ELR (cell line): ENCODE results near the gene MMP13.
"Not testable (repeated sequence)": the region's sequence is repeated elsewhere in the genome, so short reads cannot be mapped to it uniquely, and the experiment has no call there.

Experiments
- DNase-seq: peaks from one replicate; pipeline ENCODE4 v3.0.0-alpha.2; 2015; ENCODE audit warnings: low read depth

MMP13 gene

DNA sequence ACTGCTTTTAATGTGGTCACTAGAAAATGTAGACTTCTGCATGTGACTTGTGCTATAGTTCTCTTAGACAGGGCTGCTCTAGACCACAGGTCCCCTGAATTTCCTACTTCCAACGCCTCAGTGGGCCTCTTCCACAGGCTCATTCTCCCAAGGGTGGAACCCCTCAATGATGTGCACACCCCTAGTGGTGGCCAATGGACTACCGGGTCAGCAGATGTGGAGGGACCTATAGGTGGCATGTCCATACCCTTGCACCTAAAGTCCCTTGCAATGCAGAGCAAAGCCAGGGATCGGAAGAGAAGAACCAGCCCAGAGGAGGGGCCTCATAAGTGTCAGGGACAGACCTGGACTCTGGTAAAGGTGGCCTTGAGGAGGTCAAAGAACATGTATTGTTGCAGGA lies 20.0 kb downstream of the MMP13 start:
- no peak for DNase-seq

DNA sequence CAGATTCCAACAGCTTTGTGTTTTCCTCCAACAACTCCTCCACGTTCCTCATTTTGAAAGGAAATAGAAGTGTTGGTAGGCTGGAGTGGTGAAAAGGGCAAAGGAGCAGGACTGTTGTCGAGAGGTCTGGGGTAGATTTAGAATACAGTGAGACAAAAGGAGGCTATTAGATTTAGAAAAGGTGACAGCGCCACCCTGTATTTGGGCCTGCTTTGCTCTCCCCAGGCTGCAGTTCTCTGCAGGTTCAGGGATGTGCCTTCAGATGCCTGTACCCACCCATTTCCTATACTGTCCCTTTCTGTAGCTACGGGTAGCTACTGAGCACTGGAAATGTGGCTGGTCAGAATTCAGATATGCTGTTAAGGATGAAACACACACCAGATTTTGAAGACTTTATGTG lies 20.8 kb downstream of the MMP13 start:
- DNase-seq: no peak

DNA sequence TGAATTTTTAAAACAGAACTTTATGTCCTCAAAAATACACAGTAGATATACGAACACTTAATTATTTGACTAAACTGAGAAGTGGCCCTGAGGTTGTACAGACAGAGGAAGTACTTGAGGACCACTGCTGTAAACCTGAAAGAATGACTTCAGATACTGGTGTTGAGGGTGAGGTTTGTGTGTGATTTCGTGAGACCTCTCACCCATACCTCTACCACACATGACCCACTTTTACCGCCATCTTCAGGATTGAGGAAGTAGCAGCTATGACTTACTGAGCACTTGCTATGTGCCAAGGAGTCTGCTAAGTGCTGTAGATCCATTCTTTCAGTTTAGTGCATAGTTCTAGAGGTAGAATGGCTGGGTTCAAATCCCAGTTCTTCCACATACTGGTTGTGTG lies 21.9 kb downstream of the MMP13 start:
- DNase-seq: no peak

DNA sequence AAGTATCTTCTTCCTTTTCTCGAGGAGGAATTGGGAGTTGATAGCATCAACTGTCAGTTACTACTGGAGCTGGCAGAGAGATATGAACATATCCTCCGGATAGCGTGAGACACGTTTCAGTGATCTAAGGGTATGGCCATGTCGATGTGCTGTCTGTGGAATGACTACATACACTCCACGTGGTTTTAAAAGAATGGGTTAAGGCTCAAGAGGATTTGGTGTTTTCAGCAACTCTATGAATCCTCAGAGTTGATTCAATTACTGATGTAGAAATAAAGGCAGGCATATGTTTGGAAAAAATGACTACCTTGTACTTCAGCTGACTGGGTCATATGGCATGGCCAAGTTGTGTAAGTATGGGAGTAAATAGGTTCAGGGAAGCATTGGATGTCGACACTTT lies 22.9 kb downstream of the MMP13 start:
- DNase-seq: no peak

DNA sequence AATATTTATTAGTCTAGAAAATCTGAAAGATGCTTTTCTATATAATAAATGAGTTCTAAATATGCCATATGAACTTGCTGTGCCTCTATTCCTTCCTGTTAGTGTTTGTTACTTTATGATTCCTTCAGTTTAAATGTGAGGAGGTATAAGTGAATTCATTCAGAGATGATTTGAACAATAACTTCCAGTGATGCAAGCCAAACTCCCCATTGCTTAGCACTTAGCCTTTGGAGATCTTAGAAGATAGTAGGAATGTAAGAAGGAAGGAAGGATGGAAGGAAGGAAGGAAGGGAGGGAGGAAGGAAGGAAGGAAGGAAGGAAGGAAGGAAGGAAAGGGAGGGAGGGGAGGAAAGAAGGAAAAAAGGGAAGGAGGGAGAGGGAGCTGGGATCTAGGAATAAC lies 25.1 kb downstream of the MMP13 start:
- no peak for DNase-seq

DNA sequence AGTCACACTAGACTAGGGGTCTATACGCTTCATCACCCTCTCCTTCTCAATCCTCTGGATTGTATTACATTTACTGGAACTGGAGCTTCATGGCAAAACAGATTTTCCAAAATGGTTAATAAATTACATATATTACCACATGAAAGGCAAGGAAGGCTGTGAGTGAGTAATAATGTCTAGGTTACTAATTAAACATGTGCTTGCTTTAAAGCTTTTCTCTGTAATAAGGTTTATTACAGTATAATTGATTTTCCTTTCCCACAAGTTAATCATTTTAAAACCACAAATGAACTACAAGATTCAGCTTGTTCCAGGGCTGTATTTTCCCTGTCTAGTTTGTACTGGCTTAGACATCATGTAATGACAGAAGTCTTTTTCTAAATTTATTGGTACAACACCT lies 25.6 kb downstream of the MMP13 start:
- DNase-seq: no peak

DNA sequence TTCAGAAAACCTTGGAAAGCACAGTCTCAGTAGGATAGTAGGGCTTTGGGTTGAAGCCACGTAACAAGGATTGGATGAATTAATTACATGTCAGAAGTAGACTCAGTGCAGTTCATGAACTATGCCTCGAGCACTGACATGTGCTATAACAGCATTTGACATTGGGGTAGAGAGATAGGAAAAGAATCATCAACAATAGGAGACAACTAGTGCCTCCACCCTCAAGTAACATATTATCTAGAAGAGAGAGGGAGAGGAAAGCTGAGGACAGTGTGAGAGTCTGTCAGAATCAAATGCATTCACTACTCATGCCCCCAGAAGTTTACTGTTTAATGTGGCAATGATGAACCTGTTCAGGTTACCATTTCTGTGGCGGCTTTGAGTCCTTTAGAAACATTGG lies 26.4 kb downstream of the MMP13 start:
- no peak for DNase-seq

DNA sequence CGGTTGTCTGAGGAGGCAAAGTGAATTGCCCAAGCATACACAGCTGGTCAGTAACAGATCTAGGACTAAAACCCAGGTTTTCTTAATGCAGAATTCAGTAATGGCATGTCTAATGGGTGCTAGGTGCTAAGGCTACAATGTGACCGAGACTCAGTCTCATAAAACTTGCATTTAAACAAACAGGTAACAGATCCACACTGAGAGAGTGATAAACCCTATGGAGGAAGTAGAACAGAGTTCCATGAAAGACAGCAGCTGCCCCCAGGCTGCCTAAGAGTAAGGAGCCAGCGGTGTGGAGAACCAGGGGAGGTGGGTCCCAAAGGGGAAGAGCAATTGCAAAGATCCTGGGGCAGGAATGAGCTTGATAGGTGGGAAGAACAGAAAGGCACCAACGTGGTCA lies 27.3 kb downstream of the MMP13 start:
- DNase-seq: no peak

DNA sequence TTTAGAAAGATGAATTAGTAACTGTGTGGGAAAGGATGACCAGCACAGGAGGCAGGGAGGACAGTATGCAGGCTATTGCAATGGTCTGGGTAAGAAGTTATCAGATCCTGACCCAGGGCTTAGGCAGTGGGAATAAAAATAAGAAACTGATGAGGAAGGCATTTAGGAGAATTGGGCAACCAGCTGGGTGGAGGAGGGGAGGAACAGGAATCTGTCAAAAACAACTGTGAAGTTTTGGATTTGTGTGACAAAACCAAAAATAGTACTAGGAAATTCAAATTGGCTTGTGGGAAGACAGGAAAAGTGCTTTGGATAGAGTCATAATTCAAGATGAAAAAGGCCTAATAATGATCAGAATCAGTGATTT lies 27.9 kb downstream of the MMP13 start:
- no peak for DNase-seq

DNA sequence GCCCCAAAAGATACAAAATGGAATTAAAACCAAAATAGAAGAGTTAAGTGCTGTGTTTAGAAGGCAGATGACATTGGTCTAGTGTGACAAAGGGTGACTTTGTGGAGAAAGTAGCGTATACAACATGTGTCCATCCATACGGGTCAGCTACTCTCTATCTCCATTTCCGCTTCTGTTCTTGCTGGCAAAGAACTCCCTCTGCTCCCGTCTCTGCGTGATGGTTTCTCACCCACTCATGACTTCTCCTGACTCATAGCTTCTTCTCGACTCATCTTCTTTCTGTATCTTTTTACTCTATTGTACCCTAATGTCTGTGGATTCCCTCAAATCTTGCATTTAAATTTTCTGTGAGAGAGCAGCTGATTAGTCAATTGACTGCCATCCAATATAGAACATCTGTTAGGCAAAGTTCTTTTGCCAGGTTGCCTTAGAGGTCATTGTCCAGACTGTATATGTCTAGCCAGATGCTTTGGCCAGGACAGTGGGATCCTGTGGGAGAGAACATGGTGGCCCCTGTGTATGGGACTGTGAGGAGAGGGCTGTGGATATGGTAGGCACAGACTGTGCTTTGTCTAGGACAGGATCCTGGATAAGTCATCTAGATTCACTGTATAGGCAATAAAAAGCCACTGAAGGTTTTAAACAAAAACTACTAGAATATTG lies 28.4 kb downstream of the MMP13 start:
- DNase-seq: no peak

DNA sequence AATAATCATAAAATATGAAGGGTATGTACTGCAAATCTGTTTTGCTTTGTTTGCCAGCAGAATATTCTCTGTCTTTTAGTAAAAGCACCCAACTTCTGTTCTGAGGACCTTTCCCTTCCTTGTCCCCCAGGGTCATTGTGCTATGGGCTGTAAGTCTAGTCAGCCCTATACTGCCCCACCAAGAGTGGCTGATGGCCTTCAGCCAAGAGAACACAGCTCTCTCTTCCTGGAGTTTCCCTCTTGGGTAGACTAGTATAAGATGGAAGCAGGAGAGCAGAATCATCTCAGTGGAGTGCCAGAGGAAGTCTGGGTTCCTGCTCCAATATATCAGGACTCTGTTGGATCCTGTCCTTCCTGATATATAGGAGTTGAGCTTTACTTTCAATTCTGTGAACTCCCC lies 29.0 kb downstream of the MMP13 start:
- no peak for DNase-seq

DNA sequence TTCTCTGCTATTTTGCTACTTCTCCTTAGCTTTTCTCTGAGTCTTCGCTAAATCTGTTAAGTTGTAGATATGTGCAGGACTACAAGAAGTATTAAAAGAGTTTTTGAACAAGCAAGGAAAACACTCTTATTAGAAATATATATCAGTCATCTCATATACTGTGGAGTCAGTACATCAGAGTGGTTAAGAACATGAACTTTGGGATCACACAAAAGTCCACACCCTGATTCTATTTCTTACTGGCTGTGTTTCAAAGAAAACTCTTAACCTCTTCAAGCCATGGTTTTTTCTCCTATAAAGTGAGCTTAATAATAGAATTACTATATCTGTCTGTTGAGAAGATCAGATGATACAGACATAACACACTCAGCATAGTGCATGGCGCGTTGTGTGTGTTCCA lies 29.5 kb downstream of the MMP13 start:
- DNase-seq: no peak

DNA sequence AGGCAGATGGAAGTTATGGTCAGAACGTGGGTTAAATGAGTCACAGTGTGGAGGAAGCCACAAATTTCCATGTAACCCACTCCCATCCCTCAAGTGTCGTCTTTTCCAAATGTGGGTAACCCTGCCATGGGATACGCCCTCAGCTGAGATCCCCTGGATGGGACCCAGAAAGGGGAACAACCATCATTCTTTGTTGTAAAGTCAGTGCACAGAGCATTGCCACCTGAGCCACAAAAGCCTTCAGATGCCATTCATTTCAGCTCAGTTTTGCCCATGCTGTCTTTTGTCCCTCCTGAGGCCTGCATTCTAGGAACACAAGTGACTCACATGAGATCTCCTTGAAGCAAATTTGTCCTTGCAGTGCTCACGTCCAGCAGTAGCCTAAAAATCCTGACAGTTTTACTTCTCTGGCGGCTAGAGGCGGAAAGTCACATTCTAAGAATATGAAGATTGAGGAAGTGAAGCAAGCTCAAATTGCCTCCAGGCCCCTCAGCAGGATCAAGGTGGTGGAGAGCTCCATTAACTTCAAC lies 30.6 kb downstream of the MMP13 start:
- DNase-seq: peak; percentile 78

DNA sequence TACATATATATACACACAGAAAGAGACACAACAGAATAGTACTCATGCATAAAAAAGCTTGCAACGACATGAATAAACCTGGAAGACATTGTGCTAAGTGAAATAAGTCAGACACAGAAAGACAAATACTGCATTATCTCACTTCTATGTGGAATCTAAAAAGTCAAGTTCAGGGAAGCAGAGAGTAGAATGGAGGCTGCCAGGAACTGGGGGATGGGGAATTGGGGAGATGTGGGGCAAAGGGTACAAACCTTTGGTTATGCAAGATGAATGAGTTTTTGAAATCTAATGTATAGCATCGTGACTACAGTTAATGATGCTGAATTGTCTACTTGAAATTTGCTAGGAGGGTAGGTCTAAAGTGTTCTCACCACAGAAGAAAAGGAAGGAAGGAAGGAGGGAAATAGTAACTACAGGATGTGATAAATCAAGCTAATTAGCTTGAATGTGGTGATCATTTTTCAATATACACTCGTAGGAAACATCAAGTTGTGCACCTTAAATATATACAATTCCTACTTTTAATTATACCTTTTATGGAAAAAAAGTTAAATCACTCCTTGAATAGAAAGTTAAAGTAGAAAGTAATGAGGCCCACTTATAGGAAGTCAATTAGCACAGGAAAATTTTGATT lies 33.8 kb downstream of the MMP13 start:
- DNase-seq: no peak

DNA sequence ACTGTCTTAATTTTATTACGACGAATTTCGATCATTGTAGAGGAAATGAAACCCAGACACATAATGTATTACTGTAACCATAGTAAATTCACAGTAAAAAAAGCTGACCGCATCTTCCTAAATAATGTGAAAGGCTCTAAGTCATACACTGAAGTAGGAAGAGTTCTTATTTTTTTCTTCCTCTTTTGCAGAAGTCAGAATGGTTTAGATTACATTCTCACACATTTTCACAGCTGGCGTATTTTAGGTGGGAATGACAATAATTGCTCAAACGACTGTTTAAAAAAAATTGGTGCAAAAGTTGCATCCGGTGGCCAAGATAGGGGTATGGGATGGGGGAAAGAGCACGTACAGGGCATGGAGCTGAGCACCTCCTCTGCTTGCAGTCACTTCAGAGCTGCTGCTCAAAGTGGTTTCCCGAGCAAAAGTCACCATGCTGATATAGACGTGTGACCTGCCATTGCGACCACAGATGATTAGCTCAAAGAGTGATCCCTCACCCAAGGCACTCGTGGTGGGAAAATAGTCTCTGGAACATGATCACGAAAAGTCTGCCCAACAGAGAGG lies 35.3 kb downstream of the MMP13 start:
- no peak for DNase-seq

DNA sequence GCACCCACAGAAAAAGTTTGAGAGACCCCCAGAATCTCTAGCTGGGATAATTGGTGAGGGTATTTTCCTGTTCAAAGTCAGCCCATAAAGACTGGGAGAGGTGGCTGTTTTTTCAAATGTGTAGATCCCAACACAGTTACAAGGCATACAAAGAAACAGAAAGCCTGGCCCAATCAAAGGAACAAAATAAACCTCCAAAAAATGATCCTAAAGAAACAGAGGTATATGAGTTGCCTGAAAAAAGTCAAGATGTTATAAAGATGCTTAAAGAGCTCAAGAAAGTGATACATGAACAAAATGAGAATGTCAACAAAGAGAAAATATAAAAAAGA lies 40.5 kb downstream of the MMP13 start:
- no peak for DNase-seq

DNA sequence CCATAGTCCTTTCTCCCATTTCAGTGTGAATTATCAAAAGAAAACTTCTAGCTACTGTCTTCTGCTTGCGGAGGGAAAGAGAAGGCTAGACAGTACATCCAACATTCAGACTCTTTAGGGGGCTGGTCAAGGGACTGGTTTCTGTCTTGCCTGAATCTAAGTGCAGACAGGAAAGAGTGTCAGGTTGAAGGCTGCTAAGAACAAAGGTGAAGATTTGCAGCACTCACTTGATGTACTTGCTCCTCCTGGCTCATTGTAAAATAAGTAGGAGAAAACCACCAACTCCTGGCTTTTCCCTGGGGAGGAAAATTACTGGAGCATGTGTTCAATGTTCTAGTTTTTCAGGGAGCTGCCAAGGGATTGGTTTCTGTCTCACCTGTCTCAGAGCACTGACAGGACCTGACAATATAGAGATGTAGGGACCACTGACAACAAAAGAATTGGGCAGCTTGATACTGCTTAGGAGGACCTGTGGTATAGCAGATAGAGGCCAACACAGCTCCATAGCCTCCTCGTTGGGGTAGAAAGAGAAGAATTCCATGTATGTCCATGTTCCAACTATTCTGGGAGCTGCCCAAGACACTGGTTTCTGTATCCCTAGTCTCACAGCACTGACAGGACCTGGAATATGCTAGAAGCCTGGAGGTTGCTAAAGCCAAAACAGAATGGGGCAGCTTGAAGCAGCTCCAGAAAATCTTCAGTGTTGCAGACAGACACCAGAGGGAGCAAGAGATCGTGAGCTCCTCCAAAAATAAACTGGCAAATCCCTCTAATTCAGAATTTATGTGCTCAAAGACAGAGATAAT lies 41.1 kb downstream of the MMP13 start:
- peak; percentile 67 for DNase-seq

DNA sequence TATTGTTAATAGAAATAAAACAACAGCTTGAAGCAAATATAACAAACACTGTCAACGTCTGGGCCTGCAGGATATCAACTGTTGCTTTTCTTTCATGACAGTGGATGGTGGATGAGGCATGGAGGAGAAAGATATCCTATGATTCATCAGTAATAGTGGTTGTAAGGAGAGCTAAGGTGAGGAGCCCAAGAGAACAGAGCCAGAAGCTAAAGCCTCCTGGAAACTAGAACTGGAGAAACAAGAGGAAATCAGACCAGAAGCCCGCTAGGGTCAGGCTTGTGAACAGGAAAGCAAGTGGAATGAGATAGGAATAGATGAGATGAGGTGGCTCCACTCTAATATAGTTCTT lies 43.1 kb downstream of the MMP13 start:
- DNase-seq: peak; percentile 60

DNA sequence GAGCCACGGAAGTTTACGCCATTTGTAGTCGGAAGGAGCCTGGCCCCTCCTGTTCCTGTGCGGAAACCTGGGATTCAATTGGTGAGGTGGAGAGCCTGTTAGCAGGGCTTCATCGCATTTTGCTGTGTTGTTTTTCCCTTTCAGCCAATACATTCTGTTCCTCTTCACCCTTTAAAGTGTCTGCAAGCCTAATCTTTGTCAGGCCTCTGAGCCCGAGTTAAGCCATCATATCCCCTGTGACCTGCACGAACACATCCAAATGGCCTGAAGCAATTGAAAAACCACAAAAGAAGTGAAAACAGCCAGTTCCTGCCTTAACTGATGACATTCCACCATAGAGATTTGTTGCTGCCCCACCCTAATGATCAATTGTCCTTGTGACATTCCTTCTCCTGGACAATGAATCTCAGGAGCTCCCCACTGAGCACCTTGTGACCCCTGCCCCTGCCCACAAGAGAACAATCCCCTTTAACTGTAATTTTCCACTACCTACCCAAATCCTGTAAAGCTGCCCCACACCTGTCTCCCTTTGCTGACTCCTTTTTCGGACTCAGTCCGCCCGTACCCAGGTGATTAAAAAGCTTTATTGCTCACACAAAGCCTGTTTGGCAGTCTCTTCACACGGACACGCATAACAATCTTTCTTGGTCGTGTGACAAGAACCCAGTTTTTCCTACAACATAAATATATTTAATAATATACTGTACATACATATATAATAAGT lies 43.6 kb downstream of the MMP13 start:
- peak; percentile 57 for DNase-seq

DNA sequence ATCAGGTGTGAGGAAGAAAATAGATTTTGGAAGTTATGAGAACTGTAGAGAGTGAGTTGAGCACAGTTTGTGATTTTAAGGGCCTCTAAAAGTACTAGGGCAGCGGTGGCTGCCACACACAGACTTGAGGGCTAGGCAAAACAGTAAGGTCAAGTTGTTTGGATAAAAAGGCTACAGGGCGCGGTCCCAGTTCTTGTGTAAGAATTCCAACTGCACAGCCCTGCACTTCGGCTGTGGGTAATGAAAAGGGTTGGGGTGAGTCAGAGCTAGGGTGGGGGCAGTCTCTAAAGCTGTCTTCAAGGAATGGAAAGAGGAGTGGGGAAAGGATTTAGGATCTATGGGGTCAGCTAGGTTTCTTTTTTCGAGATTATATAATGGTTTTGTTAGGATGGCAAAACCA lies 49.7 kb downstream of the MMP13 start:
- peak; percentile 19 for DNase-seq

DNA sequence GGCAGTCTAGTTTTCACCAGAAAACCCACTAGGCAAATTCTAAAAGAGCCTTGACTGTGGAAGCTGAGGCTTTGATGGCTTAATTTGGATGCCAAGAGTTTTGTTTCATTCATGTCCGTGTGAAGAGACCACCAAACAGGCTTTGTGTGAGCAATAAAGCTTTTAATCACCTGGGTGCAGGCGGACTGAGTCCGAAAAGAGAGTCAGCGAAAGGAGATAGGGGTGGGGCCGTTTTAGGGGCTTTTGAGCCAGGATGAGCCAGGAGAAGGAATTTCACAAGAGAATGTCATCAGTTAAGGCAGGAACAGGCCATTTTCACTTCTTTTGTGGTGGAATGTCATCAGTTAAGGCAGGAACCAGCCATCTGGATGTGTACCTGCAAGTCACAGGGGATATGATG lies 51.6 kb downstream of the MMP13 start:
- DNase-seq: not testable (repeated sequence)

DNA sequence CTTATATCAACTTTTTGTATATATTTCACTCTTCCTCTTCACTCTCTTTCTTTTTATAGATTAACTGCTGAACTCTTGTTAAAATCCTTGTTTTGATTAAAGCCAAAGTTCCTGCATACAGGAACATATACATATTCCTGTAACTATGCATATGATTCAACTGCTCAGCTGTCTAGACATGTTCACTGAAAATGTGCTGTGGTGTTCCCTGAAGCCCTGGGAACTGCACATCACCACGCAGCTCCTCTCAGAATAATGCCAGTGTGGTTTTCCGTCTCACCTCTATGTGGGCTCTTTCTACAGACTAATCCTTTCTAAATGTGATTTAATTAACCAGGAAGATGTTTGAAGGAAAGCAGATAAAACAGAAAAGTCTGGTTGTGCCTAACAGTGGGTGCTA lies 55.2 kb downstream of the MMP13 start:
- no peak for DNase-seq
